ENCODE results near the gene POLD2.

The POLD2 gene

GRCh38 chr7:44078521-44078920, 44.8 kb downstream of the POLD2 start:
- peaks cover 2% of the 10 kb centered on the region for H3K4me1 ChIP-seq (ENCODE audit: insufficient read depth, low read length)
- no peak overlapping the region for H2AFZ ChIP-seq (ENCODE audit: low read depth, low read length)
- peaks cover 43% of the 10 kb centered on the region for H3K36me3 ChIP-seq (ENCODE audit: insufficient read depth, low read length)
- H3K27me3 ChIP-seq (ENCODE audit: insufficient read depth, low read length): peaks cover 2% of the 10 kb centered on the region
- no peak overlapping the region for H3K4me3 ChIP-seq (ENCODE audit: low read length)
- H3K9me3 ChIP-seq (ENCODE audit: low read length): no peaks in the 10 kb centered on the region

GRCh38 chr7:44077681-44078091, 45.7 kb downstream of the POLD2 start:
- peaks cover 2% of the 10 kb centered on the region for H3K4me1 ChIP-seq (ENCODE audit: insufficient read depth, low read length)
- no peaks in the 10 kb centered on the region for H3K27me3 ChIP-seq (ENCODE audit: insufficient read depth, low read length)
- no peaks in the 10 kb centered on the region for H3K9me3 ChIP-seq (ENCODE audit: low read length)
- H2AFZ ChIP-seq (ENCODE audit: low read depth, low read length): no peak overlapping the region
- no peak overlapping the region for H3K4me3 ChIP-seq (ENCODE audit: low read length)
- H3K36me3 ChIP-seq (ENCODE audit: insufficient read depth, low read length): peaks cover 46% of the 10 kb centered on the region

DNA sequence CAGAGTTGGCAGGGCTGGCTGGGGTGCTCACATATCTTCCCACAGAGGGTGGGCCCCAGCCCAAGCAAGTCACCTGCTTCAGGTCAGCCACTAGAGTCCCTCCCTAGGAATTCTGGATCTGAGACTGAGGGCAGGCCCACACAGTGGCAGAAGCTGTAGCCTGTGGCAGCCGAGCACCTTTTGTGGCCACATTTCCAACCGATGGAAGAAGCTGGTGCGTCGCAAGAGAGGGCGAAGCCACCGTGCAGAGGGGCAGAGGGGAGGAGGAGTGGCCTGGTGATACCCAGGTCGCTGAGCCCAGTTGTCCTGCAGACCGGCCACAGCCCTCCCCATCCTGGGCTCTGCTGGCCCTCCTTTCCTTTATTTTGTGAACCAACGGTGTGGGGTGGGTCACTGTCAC, 46.3 kb downstream of the POLD2 start:
- no peaks in the 10 kb centered on the region for H3K9me3 ChIP-seq (ENCODE audit: low read length)
- H3K36me3 ChIP-seq (ENCODE audit: insufficient read depth, low read length): peaks cover 47% of the 10 kb centered on the region
- no peak overlapping the region for H3K4me3 ChIP-seq (ENCODE audit: low read length)
- no peak overlapping the region for H2AFZ ChIP-seq (ENCODE audit: low read depth, low read length)
- H3K27me3 ChIP-seq (ENCODE audit: insufficient read depth, low read length): no peaks in the 10 kb centered on the region
- H3K4me1 ChIP-seq (ENCODE audit: insufficient read depth, low read length): peaks cover 2% of the 10 kb centered on the region

- no peaks in the 10 kb centered on the region for H3K27me3 ChIP-seq (ENCODE audit: insufficient read depth, low read length)
- no peak overlapping the region for H3K4me3 ChIP-seq (ENCODE audit: low read length)
- no peak overlapping the region for H2AFZ ChIP-seq (ENCODE audit: low read depth, low read length)
- no peaks in the 10 kb centered on the region for H3K9me3 ChIP-seq (ENCODE audit: low read length)
- peaks cover 2% of the 10 kb centered on the region for H3K4me1 ChIP-seq (ENCODE audit: insufficient read depth, low read length)
- peaks cover 47% of the 10 kb centered on the region for H3K36me3 ChIP-seq (ENCODE audit: insufficient read depth, low read length)
Measured at GRCh38 chr7:44076101-44076895, 47.0 kb downstream of the POLD2 start.

DNA sequence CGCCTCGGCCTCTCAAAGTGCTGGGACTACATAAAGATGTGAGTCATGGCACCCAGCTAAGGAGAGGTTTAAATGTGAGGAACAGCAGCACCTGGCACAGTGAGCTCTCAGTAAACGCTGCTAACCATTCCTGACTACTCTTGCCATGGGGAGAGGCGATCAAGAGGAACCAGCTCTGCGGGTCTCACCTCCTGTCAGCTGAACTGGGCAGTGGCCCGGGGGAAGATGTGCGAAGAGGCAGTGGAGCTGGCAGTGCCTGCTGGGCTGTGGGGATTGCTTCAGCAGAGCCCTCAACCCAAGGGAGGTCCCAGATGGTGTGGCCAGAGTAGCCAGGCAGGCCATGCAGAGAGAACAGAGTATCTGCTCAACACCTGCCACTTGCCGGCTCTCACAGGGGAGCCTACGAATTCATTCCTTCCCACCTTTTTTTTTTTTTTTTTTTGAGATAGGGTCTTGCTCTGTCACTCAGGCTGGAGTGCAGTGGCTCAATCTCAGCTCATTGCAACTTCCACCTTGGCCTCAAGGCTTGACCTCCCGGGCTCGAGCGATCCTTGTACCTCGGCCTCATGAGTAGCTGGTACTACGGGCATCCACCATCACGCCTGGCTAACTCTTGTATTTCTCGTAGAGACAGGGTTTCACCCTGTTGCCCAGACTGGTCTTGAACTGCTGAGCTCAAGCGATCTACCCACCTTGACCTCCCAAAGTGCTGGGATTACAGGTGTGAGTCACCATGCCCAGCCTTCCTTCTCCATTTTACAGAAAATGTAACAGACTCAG, 47.9 kb downstream of the POLD2 start:
- H2AFZ ChIP-seq (ENCODE audit: low read depth, low read length): no peak overlapping the region
- H3K27me3 ChIP-seq (ENCODE audit: insufficient read depth, low read length): no peaks in the 10 kb centered on the region
- H3K36me3 ChIP-seq (ENCODE audit: insufficient read depth, low read length): peaks cover 47% of the 10 kb centered on the region
- H3K4me3 ChIP-seq (ENCODE audit: low read length): no peak overlapping the region
- H3K9me3 ChIP-seq (ENCODE audit: low read length): no peaks in the 10 kb centered on the region
- H3K4me1 ChIP-seq (ENCODE audit: insufficient read depth, low read length): no peaks in the 10 kb centered on the region

- Histone ChIP-seq H3K36me3 (ENCODE audit: insufficient read depth, low read length) (peaks cover 38% of the 10 kb centered on the region), H3K4me1 (ENCODE audit: insufficient read depth, low read length) (no peaks in the 10 kb centered on the region), H3K27me3 (ENCODE audit: insufficient read depth, low read length) (no peaks in the 10 kb centered on the region), H3K9me3 (ENCODE audit: low read length) (no peaks in the 10 kb centered on the region), H3K4me3 (ENCODE audit: low read length) (no peak overlapping the region), H2AFZ (ENCODE audit: low read depth, low read length) (no peak overlapping the region)
Measured at GRCh38 chr7:44074349-44074695, 49.0 kb downstream of the POLD2 start.

DNA sequence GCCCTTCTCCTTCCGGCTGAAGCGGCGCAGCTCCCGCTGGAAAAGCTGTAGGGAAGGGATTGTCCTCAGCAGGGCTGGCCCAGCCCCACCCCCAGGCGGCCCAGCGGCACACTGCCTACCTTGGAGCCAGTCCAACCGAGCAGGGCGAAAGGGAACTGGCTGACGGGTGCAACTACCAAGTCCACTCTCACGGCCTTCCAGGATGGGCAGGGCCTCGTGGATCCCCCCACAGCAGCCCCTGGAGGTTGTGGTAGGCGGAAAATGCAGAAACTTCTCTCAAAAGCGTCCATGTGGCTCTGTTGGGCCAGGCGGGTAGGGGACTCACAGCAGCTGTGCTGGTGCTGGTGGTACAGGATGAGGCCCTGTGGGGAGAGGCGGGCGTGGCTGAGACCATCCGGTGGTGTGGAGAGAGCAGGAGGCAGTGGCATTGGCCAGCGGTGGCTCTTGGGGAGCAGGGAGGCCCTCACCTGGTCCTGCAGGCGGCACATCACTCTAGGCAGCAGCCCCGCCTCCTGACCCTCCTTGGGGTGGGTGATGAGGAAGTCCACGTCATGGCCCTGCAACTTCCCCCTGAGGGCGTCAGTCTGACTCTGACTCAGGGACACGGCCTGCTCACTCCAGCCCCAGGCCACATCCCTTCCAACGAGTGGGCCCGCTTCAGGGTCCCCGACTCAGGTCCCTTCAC, 49.5 kb downstream of the POLD2 start:
- Histone ChIP-seq H3K9me3 (ENCODE audit: low read length) (no peaks in the 10 kb centered on the region), H3K27me3 (ENCODE audit: insufficient read depth, low read length) (no peaks in the 10 kb centered on the region), H2AFZ (ENCODE audit: low read depth, low read length) (no peak overlapping the region), H3K4me3 (ENCODE audit: low read length) (no peak overlapping the region), H3K36me3 (ENCODE audit: insufficient read depth, low read length) (peaks cover 35% of the 10 kb centered on the region), H3K4me1 (ENCODE audit: insufficient read depth, low read length) (no peaks in the 10 kb centered on the region)

GRCh38 chr7:44072364-44073231, 50.8 kb downstream of the POLD2 start:
- no peaks in the 10 kb centered on the region for H3K4me1 ChIP-seq (ENCODE audit: insufficient read depth, low read length)
- H3K4me3 ChIP-seq (ENCODE audit: low read length): no peak overlapping the region
- no peak overlapping the region for H2AFZ ChIP-seq (ENCODE audit: low read depth, low read length)
- no peaks in the 10 kb centered on the region for H3K27me3 ChIP-seq (ENCODE audit: insufficient read depth, low read length)
- peaks cover 23% of the 10 kb centered on the region for H3K36me3 ChIP-seq (ENCODE audit: insufficient read depth, low read length)
- H3K9me3 ChIP-seq (ENCODE audit: low read length): no peaks in the 10 kb centered on the region

DNA sequence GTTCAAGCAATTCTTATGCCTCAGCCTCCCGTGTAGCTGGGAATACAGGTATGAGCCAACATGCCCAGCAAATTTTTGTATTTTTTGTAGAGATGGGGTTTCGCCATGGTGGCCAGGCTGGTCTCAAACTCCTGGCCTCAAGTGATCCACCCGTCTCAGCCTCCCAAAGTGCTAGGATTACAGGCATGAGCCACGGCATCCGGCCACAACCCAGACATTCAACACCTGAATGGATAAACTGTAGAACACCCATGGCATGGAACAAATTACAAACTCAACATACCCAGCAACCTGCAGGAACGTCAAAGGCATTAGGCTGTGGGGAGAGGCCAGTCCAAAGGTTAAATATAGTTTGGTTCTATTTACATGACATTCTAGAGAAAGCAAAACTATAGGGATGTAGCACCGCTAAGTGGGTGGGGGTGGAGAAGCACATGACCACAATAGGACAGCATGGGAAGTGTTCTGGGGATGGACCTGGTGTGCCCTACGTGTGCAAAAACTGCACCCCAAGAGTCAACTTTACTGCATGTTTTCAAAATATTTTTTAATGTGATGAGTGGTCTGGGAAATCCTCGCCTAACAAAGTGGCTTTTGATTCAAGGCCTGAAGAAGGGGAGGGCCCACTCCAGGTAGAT, 51.5 kb downstream of the POLD2 start:
- Histone ChIP-seq H3K4me3 (ENCODE audit: low read length) (no peak overlapping the region), H3K4me1 (ENCODE audit: insufficient read depth, low read length) (no peaks in the 10 kb centered on the region), H2AFZ (ENCODE audit: low read depth, low read length) (no peak overlapping the region), H3K27me3 (ENCODE audit: insufficient read depth, low read length) (no peaks in the 10 kb centered on the region), H3K9me3 (ENCODE audit: low read length) (no peaks in the 10 kb centered on the region), H3K36me3 (ENCODE audit: insufficient read depth, low read length) (peaks cover 17% of the 10 kb centered on the region)

DNA sequence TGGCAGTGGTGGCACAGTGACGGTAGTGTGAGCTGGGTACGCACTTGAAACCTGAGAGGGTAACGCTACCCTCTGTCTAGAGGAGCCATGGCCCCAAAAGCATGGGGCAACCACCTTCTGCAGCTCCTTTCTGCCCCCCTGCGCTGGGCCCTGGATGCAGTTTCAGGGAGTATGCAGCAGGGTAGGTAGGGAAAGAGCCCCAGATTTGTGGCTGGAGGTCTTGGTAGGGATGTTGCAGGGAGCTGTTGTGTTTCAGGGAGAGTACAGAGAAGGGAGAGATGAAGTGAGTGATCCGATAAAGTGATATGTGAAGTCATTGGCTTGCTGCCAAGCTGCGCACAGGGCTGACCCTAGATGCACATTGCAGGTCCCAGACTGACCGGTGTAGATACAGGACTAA, 55.3 kb downstream of the POLD2 start:
- Histone ChIP-seq H3K4me3 (ENCODE audit: low read length) (no peak overlapping the region), H3K9me3 (ENCODE audit: low read length) (no peaks in the 10 kb centered on the region), H3K36me3 (ENCODE audit: insufficient read depth, low read length) (peaks cover 4% of the 10 kb centered on the region), H2AFZ (ENCODE audit: low read depth, low read length) (no peak overlapping the region), H3K27me3 (ENCODE audit: insufficient read depth, low read length) (no peaks in the 10 kb centered on the region), H3K4me1 (ENCODE audit: insufficient read depth, low read length) (peaks cover 20% of the 10 kb centered on the region)

GRCh38 chr7:44067064-44067951, 56.0 kb downstream of the POLD2 start:
- Histone ChIP-seq H2AFZ (ENCODE audit: low read depth, low read length) (no peak overlapping the region), H3K4me3 (ENCODE audit: low read length) (no peak overlapping the region), H3K4me1 (ENCODE audit: insufficient read depth, low read length) (peaks cover 20% of the 10 kb centered on the region), H3K36me3 (ENCODE audit: insufficient read depth, low read length) (peaks cover 4% of the 10 kb centered on the region), H3K9me3 (ENCODE audit: low read length) (no peaks in the 10 kb centered on the region), H3K27me3 (ENCODE audit: insufficient read depth, low read length) (no peaks in the 10 kb centered on the region)

Data from neuron (in vitro differentiated cells).